GM12891 (cell line): ENCODE measurements around the gene BICDL1.

Experiments used
- PAX5 ChIP-seq: IDR thresholded peaks from 2 replicates; pipeline ENCODE4 v1.6.1; 2011; ENCODE audit warnings: low read length, moderate library complexity, mild to moderate bottlenecking; ENCODE audit not compliant: insufficient read depth, severe bottlenecking
- POLR2A ChIP-seq: IDR thresholded peaks from 2 replicates; pipeline ENCODE4 v1.6.1; 2011; ENCODE audit warnings: low read depth, low read length, control low read depth
- POLR2AphosphoS5 ChIP-seq: IDR thresholded peaks from 2 replicates; pipeline ENCODE4 v1.6.1; 2011; ENCODE audit warnings: low read depth, low read length, control low read depth
- POU2F2 ChIP-seq: IDR thresholded peaks from 2 replicates; pipeline ENCODE4 v1.6.1; 2011; ENCODE audit warnings: low read depth, mild to moderate bottlenecking, control low read depth, low read length, moderate library complexity
- TAF1 ChIP-seq: IDR thresholded peaks from 2 replicates; pipeline ENCODE4 v1.6.1; 2011; ENCODE audit warnings: low read depth, low read length, control low read depth

- TF ChIP-seq POLR2AphosphoS5 (no peak), POLR2A (no peak), TAF1 (no peak), POU2F2 (no peak), PAX5 (no peak)
These were observed 6.0 kb downstream of the BICDL1 start for GRCh38 chr12:119994892-119995658.
